NOMO-1 (cell line): Measurements from ENCODE around the gene EEF2.
A peak's percentile ranks its signal among the peaks of the same experiment; 100 is the strongest.
"Not testable (repeated sequence)": the region's sequence is repeated elsewhere in the genome, so short reads cannot be mapped to it uniquely, and the experiment has no call there.

Experiments used
- DNase-seq, 2 experiments: peaks; one replicate each; lab custom pipeline; 2025; ENCODE audit not compliant: unreplicated experiment in 2 of 2; lab: John Stamatoyannopoulos, UW

EEF2 gene

DNA sequence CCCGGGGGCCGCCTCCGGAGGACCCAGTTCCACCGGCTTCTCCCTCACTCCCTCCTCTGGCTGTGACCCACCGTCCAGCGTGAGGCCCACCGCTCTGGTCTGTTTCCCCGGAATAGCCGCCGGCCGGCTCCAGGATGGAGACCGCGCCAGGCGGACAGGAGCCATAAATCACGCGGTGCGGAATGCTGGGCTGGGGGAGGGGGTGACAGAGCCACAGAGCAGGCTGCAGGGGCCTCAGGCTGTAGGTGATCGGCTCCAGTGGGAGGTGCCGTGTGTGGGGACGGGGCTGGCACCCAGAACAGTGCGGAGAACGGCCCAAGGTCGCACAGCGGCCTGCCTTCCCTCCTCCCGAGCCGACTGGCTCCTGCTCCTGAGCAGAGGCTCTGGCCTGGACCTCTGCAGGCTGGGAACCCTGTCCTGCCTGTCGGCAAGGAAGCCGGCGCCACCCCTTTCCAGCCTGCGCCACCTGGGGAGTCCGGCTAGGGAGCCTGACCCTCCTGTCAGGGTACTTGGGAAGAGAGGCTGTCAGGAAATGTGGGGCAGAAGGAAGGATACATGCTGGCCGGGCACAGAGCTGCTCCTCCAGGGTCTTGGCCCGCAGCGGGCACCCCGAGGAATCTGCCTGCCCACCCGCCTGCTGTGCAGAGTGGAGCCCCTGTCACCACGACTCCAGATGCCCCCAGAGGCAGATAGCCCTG lies 30.6 kb upstream of the EEF2 start:
- DNase-seq = no peak

DNA sequence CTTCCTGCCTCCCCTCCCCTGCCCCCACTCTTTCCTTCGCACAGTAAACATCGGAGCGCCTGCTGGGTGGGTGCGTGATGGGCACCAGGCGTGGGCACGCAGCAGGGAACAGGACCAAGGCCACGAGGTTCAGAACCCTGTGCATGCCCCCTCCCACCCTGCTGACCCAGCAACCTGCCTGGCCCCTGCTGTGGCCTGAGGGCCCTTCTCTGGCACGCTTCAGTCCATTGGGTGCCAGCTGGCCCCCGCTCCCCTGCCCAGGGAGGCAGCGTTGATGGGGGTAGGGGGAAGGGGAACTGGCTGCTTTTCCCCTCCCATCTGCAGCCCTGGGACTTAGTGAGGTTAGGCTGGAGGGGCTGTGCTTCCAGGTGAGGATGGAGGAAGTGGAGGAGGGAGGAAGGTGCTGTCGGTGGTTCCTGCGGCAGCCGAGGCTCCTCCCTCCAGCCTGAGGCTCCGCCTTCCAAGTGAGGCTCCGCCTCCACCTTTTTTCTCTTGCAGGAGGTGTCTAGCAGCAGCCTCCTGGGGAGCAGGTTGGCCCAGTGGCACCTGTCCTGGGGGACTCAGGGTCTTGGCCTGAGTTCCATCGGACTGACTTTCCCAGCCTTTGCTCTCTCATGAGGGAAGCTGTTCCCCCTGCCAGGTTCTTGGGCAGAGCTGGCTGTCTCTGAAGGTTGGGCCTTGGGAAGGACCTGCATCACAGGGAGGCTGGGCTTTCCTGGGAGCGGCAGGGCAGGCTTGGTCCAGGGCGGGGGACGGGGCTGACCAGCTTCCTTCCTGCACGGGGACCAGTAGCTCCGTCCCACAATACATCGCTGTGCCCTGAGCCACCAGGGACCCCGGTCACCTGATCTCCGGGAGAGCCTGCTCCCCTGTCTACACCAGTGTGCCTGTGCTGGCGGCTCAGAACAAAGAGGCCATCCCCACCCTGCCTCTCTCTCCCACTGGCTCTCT lies 29.6 kb upstream of the EEF2 start:
- no peak for DNase-seq

DNA sequence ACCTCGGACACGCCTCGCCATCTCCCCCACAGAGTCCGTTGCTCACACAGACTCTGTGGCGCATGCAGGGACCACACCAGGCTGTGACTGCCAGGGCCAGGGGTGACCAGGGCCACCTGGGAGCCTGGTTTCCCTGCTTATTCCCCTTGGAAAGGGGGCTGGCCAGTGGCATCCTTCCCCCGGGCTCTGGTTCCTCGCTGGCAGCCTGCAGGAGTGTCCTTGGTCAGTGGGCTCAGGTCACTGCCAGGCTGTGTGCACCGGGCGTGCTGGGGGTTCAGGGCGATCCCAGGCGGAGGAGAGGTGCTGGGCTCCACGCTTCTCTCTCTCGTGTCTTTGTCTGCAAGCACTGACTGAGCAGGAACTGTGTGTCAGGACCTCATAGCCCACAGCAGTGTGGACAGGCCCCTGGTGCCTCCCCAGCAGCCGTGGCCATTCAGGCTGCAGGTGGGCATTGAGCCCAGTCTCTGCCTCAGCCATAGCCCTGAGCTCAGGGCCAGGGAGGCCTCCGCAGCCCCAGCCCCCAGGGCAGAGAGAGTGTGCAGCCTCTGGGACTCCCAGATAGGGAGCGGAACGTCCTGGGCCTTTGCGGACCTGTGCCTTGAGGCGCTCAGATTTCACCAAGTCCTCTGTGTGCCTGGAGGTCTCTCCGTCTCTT lies 28.8 kb upstream of the EEF2 start:
- no peak for DNase-seq

DNA sequence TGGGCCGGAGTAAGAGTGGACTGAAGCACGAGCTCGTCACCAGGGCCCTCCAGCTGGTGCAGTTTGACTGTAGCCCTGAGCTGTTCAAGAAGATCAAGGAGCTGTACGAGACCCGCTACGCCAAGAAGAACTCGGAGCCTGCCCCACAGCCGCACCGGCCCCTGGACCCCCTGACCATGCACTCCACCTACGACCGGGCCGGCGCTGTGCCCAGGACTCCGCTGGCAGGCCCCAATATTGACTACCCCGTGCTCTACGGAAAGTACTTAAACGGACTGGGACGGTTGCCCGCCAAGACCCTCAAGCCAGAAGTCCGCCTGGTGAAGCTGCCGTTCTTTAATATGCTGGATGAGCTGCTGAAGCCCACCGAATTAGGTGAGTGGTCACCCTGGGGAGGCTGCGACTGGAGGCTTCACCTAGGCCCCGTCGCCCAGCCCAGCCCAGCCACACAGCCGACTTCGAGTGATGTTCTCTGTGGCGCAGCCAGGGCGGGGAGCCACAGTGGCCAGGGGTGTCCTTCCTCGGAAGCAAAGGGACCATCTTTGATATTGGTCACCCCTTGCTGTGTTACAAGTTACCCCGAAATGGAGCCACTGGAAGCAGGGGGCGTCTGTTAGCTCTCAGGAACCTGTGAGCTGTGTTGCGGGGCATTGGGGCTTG lies 27.8 kb upstream of the EEF2 start:
- DNase-seq = no peak

DNA sequence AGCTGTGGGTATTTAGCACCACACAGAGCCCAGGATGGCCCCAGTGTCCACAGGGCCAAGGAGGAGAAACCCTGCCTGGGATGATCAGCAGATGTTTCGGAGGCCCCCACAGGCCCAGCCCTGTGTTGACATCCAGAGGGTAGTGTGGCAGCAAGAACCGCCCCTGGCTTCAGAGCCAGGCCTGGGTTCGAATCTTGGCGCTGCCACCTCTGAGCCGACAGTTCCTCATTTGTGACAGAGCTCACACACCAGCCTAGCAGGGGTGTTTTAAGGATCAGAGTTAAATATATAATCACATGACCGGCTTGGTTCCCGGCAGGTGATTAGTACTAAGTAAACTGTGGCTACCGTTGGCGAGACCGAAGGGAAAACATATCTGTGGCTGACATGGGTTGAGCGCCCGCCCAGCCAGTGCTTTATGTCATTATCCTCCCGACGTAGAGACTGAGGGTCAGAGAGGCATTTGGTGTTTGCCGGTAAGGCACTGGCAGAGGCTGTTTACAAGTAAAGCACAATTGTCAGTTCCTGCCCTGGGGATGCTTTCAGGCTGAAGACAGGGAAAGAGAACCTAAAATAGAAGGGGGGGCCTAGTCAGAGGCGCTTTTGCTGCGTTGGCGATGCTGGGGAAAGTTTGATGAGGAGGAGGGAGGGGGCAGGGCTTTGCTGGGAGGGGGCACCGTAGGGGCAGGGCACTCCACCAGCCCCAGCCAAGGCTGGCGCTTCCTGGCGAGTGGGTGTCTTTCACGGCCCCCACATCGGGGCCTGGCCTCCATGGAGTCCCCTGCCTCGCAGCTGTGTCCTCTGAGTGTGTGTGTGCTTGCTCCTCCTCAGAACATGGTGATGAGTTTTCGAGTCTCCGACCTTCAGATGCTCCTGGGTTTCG lies 27.1 kb upstream of the EEF2 start:
- DNase-seq = no peak

DNA sequence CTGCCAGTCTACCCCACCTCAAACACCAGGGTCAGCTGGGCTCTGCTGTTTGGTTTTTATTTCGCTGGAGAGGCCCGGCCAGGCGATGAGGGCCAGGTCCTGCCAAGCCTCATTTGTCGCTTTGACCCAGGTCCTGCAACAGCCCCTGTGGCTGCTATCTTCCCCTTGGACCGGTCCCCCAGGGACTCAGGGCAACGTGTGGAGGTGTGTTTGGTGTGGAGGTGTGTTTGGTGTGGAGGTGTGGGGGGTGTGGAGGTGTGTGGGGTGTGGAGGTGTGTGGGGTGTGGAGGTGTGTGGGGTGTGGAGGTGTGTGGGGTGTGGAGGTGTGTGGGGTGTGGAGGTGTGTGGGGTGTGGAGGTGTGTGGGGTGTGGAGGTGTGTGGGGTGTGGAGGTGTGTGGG lies 26.2 kb upstream of the EEF2 start:
- not testable (repeated sequence) for DNase-seq

DNA sequence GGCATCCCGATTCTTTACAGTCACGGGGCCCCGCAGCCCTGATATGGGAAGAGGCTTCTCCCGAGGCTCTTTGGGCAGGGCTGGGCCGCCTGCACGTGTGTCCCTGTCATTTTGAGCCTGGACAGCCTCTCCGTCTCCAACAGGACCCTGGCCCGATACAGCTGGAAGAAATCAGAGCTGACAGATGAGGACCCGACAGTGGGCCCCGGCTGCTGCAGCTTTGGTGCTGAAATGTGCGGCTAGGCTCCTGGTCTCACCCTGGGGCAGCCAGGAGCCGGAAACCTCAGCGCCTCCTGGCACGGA lies 25.5 kb upstream of the EEF2 start:
- DNase-seq = no peak

DNA sequence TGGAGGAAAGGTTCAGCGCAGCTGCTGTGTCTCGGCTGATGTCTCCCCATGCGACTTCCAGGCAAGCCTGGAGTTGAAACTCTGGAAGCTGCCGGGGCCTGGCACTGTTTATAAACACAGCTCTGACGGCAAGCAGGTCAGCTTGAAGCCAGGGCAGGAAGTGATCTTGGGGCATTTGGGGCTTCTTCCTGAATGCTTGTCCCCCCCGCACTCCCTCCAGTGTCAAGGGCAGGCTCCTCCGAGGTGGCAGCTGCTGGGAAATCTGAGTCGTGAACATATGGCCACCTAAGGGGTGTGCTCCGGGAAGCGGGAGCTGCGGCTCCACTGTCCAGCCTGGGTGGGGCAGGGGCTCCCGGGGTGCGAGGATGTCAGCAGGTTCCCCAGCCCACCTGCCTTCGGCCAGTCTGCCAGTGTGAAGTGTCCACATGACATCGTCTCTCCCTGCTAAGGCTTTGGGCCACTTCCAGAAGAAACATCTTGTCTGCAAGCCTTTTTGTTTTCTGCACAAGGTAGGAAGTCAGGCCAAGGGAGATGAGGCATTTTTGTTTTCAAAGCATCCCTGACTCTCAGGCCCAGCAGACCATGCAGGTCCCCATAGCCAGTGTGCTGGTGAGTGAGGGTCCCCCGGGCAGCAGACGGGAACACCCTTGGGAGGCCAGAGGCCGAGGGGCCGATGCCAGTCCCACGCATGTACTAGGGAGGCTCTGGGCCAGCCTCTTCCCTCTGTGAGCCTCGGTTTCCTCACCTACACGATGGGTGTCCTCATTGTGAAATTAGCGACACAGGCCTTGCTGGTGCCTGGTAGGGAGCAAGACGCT lies 24.9 kb upstream of the EEF2 start:
- no peak for DNase-seq

DNA sequence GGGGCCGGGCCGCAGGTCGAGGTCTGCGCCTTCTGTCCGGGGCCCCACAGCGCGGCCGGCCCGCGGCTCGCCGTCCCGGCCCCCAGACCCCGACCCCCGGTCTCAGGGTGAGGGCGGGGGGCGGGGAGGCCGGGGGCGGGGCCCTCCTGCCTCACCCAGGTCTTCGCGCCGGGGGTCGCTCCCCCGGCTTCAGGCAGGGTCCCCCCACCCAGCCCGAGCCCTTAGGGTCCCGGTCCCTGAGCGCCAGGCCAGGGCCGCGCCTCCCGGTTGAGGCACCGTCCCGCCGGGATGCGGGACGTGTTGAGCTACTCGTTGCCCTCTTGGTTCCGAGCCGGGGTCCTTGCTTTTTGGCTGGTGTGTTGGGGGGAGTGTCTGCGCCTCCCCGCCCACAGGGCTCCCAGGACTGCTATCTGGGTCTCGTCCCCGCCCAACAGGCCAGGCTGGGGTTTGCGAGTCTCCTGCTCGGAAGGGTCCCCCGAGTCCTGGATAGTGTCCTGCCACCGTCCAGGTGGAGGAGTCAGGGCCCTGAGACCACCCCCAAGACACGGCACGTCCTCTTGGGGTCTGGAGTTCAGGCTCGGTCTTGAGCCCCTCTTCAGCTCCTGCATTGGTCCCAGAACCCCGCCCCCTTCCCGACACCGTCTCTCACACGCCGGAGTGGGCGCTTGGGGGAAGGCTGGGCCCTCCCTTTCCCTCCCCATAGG lies 22.7 kb upstream of the EEF2 start:
- DNase-seq = no peak

DNA sequence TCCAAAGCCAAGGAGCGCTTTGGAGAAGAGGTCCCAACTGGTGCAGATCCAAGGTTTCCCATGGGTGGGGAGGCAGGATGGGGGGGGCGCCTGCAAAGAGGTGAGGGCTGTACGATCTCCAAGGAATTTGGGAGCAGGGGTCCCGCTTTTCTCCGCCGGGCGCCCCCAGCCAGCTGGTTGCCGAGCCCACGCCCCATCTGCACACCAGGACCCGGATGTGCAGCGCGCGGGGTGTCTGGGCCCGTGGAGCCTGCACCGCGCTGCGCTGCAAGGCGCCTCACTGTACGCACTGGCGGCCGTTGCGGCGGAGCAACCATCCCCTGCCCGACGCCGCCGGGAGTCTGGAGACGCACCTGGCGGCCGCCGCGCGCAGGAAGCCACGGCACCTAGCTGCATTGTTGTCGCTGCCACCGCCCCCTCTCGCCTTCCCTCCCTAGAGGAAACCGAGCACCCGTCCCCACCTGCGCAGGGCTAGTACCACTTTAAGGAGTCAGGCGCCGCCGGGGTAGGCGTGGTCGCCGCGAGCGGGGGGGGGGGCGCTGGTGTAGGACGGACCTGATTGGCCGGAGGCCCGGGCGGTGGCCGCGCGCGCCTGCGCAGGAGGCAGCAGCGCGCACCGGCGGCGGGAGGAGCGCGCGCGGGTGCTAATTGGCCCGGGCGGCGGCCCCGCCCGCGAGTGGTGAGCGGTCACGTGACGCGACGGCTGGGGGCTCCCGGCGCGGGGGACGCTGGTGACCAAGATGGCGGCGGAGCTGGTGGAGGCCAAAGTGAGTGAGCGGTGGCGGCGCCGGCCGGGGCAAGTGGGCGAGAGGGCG lies 22.0 kb upstream of the EEF2 start, which contains the start of gene PIAS4:
Gene PIAS4, plus strand, starts transcription at position 716 of the 815 bp plus-strand sequence. Its CDS starts 25 bp downstream, at position 741.
- DNase-seq = peak; percentile 86 to 95

DNA sequence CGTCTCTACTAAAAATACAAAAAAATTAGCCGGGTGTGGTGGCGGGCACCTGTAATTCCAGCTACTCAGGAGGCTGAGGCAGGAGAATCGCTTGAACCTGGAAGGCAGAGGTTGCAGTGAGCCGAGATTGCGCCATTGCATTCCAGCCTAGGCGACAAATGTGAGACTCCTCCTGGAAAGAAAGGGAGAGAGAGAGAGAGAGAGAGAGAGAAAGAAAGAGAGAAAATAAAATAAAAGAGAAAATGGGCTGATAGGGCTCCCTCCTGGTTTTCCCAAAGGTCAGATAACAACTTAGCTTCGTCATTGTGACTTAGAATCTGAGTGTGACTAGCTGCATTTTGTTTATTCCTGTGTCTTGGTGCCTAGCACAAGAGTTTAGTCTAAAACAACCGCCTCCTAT lies 20.2 kb upstream of the EEF2 start:
- not testable (repeated sequence) for DNase-seq

DNA sequence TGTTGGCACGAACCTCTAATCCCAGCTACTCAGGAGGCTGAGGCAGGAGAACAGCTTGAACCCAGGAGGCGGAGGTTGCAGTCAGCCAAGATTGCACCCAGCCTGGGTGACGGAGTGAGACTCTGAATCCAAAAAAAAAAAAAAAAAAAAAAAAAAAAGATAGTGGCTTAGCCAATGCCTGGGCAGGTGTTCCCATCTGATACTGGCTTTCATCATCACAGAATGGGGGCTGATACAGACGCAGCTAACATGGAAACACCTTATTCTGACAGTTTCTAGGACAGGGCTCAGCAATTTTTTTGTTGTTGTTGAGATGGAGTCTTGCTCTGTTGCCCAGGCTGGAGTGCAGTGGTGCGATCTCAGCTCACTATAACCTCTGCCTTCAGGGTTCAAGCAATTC lies 15.5 kb upstream of the EEF2 start:
- not testable (repeated sequence) for DNase-seq

DNA sequence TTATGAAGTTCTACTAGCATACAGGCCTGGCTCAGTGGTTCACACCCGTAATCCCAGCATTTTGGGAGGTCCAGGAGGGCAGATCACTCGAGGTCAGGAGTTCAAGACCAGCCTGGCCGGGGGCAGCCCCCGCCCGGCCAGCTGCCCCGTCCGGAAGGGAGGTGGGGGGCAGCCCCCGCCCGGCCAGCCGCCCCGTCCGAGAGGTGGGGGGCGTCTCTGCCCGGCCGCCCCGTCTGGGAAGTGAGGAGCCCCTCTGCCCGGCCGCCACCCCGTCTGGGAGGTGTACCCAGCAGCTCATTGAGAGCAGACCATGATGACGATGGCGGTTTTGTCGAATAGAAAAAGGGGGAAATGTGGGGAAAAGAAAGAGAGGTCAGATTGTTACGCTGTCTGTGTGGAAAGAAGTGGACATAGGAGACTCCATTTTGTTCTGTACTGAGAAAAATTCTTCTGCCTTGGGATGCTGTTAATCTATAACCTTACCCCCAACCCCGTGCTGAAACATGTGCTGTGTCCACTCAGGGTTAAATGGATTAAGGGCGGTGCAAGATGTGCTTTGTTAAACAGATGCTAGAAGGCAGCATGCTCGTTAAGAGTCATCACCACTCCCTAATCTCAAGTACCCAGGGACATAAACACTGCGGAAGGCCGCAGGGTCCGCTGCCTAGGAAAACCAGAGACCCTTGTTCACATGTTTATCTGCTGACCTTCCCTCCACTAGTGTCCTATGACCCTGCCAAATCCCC lies 13.6 kb upstream of the EEF2 start:
- not testable (repeated sequence) for DNase-seq

DNA sequence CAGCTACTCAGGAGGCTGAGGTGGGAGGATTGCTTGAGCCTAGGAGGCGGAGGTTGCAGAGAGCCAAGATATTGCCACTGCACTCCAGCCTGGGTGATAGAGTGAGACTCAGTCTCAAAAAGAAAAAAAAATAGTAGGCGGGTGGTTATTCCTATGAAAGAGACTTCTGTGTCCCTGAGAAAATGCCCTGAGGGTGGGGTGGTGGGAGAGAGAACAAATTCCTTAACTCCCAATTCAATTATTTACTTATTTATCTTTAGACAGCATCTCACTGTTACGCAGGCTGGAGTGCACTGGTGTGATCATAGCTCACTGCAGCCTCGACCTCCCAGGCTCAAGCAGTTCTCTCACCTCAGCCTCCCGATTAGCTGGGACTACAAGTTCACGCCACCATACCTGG lies 10.3 kb upstream of the EEF2 start:
- no peak for DNase-seq

DNA sequence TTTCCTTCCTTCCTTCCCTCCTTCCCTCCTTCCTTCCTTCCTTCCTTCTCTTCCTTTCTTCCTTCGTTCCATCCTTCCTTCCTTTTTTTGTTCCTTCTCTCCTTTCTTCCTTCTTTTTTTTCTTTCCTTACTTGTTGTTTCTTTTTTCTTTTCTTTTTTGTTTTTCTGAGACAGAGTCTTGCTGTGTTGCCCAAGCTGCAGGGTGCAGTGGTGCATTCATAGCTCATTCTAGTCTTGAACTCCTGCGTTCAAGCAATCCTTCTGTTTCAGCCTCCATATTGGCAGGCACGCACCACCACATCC lies 5.5 kb upstream of the EEF2 start:
- DNase-seq = no peak

DNA sequence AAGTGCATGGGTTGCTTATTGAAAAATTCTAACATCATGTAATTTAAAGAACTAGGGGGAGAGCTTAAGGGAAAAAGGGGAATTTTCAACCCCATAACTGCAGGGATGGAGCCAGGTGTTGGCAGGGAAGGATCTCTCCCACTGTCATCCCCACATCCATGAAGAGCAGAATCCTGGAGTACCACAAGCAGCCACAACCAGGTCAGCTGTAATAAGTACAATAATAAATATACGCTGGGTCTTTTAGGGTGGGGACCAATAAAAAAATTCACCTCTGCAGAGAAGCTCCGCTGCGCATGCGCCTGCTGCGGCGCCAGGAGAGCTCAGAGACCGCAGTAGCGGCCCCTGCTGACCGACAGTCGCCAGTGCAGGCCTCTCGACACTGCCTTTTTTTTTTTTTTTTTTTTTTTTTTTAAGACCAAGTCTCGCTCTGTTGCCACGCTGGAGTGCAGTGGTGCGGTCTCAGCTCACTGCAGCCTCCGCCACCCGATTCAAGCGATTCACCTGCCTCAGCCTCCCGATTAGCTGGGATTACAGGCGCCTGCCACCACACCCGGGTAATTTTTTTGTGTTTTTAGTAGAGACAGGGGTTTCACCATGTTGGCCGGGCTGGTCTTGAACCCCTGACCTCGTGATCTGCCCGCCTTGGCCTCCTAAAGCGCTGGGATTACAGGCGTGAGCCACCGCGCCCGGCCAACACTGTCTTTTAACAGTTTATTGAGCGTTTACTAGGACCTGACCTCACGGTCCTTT lies 2.5 kb upstream of the EEF2 start:
- DNase-seq = peak; percentile 71 to 85
